ENCODE results near the gene VWA5A. TPM values are rescaled to one million over a fixed set of nuclear protein-coding genes. Genes with fewer than 3 reads are reported as not detected.

The VWA5A gene
- total RNA-seq, 4 donors from 2014 or later, result 1.6 to 2.5 (median 2.1) TPM

GRCh38 chr11:124194293-124195188 lies 79.3 kb downstream of the VWA5A start:
- intact Hi-C loops (cut with DNase I; ENCODE audit: low total_unique reads), result loop anchor here (5.0 kb wide), 1 partner anchor 122 kb away; no protein-coding TSS in a partner anchor
- H3K4me1 ChIP-seq, result no peaks in the 10 kb centered on the region
- no peaks in the 10 kb centered on the region for H3K9me3 ChIP-seq
- TF ChIP-seq CTCF (IDR thresholded peaks at IDR 0.05 in 4 of 5, conservative IDR thresholded peaks at IDR 0.05 in 1 of 5), result no peak
- no peak for TF ChIP-seq POLR2A (IDR thresholded peaks at IDR 0.05)
- no peaks in the 10 kb centered on the region for H3K27me3 ChIP-seq
- H3K36me3 ChIP-seq, result no peaks in the 10 kb centered on the region
- H3K4me3 ChIP-seq, result no peak overlapping the region
- no peak for DNase-seq
- no peak overlapping the region for H3K27ac ChIP-seq
- no peak for ATAC-seq
- in situ Hi-C loops (cut with MboI; ENCODE audit: low sequenced_read_pairs in 4 of 4), result loop anchor here in 1 of 4 donors (5.0 kb wide), 1 partner anchor 122 kb away; no protein-coding TSS in a partner anchor

GRCh38 chr11:124195189-124195734 lies 80.0 kb downstream of the VWA5A start:
- in situ Hi-C loops (cut with MboI; ENCODE audit: low sequenced_read_pairs in 4 of 4) (loop anchor here in 1 of 4 donors (5.0 kb wide), 1 partner anchor 123 kb away; no protein-coding TSS in a partner anchor), intact Hi-C loops (cut with DNase I; ENCODE audit: low total_unique reads) (no loop called here)
- H3K27me3 ChIP-seq, result no peaks in the 10 kb centered on the region
- H3K4me3 ChIP-seq, result no peak overlapping the region
- peak in 1 of 5 experiments; percentile 46 for TF ChIP-seq CTCF (IDR thresholded peaks at IDR 0.05 in 4 of 5, conservative IDR thresholded peaks at IDR 0.05 in 1 of 5)
- no peak for TF ChIP-seq POLR2A (IDR thresholded peaks at IDR 0.05)
- H3K27ac ChIP-seq, result no peak overlapping the region
- H3K9me3 ChIP-seq, result no peaks in the 10 kb centered on the region
- no peaks in the 10 kb centered on the region for H3K4me1 ChIP-seq
- ATAC-seq (peak in 1 of 2 donors; percentile 39), DNase-seq (no peak)
- no peaks in the 10 kb centered on the region for H3K36me3 ChIP-seq

Other genes starting within 250 kb of the VWA5A start
- not detected for gene TMEM225, start 229.8 kb upstream of the VWA5A start, total RNA-seq
- not detected for gene OR8D4, start 213.3 kb upstream of the VWA5A start, total RNA-seq
- gene OR4D5, start 175.8 kb upstream of the VWA5A start, total RNA-seq, result not detected
- not detected for gene OR6T1, start 171.6 kb upstream of the VWA5A start, total RNA-seq
- gene OR10S1, start 137.7 kb upstream of the VWA5A start, total RNA-seq, result not detected
- not detected for gene OR10G6, start 120.3 kb upstream of the VWA5A start, total RNA-seq
- not detected for gene OR10G4, start 102.5 kb upstream of the VWA5A start, total RNA-seq
- not detected for gene OR10G9, start 92.4 kb upstream of the VWA5A start, total RNA-seq
- gene OR10G8, start 88.7 kb upstream of the VWA5A start, total RNA-seq, result not detected
- not detected for gene OR10G7, start 74.1 kb upstream of the VWA5A start, total RNA-seq
- not detected for gene OR10D3, start 67.9 kb downstream of the VWA5A start, total RNA-seq
- not detected for gene OR8G1, start 125.6 kb downstream of the VWA5A start, total RNA-seq
- not detected for gene OR8G5, start 140.9 kb downstream of the VWA5A start, total RNA-seq
- gene OR8D1, start 198.5 kb downstream of the VWA5A start, total RNA-seq, result not detected
- gene OR8D2, start 204.7 kb downstream of the VWA5A start, total RNA-seq, result not detected